ENCODE results near the gene IQCE.

The IQCE gene

DNA sequence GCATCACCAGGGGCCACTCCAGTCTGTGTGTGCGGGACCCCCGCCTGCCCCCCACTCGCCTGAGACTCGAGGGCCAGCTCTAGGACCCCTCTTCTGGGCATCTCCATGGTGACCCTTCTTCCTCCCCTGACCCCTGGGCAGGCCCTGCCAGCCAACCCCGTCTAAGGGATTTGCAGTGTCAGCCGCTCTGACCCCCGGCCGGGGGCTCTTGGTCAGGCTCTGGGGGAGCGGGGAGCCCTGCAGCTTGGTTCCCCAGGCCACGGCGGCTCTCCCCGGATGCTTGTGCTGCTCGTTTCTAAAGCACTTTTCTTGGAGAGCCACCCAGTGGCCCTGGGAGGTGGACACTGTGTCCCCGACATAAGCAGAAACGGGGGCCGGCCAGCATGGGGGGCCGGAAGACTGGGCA lies 78.3 kb downstream of the IQCE start:
- no peak for DNase-seq

DNA sequence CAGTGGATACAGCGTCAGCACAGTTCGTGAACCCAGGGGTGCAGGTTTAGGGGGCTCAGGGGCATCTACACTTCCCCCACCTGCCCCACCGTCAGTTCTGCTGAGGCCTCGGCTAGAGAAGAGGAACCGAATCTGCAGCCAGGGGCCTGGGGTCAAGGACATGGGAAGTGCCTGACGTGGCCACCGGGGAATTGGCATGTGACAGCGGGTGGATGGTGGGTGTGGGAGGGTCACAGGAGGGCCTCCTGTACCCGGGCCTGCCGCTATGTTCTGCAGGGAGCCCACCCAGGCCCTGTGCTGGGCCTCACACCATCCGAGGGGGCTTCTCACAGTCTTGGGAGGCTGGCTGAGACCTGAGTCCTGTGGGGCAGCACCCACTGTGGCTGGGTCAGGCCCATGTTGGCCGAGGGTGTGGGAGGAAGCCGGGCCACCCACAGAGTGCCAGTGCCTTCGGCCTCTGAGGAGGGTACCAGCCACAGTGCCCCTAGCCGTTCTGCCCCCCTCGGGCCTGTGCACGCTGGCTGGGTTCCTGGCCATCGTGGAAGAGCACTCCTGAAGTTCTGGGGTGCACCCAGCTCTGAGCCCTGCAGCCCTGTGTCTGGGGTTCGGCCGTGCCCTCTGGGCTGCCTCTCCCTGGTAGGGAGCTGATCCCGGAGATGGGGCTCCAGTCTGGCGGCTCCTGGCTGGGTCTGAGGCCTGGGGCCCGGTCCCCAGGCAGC lies 78.9 kb downstream of the IQCE start:
- no peak for DNase-seq

DNA sequence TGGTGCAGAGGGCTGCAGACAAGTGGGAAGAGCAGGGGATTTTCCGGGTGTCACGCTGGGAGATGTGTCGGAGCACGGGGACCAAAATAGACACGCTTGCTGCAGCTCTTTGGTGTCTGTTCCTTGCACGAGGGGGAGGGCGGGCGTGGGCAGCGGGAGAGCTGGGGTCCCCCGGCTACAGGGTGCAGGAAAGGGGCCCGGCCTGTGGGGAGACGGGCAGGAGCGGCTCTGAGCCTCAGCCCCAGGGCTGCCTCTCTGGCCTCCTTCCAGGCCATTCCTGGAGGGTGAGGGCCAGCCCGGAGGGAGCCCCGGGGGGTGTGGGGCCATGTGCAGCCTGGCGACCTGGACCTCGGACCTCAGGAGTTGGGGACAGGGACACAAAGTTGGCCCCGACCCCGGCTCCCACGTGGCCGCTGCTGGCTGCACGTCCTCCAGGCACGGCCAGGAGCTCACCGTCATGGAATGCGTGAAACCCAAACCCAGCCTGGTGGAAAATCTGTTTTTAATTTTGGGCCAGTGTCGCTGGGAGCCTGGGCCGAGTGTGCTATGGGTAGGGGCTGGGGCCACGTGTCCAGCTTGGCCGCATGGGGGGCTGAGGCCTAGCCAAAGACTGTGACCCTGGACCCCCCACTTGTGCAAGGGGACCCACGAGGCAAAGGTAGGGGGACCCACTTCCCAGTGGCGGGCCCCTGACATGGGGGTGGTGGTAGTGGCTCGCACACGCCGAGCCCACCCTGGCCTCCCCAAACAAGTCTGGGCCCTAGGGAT lies 79.6 kb downstream of the IQCE start:
- no peak for DNase-seq

- no peak for DNase-seq
Measured at GRCh38 chr7:2639181-2639681, 80.5 kb downstream of the IQCE start.

GRCh38 chr7:2639695-2640481 lies 81.1 kb downstream of the IQCE start:
- no peak for DNase-seq

DNA sequence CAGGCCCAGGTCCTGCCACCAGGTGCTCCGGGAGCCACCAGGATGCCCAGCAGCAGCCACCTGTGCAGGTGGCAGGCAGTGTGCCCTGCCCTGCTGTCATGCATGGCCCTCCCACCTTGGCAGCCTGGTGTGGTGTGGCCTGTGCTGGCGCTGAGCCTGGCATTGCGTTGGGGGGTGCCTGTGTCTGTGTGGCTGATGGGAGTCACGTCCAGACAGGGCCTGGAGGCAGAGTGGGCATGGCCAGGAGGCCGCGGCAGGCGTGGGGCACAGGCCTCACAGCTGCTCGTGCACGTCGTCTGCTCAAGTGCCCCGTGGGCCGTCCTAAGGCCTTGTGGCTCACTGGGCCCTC lies 81.7 kb downstream of the IQCE start:
- no peak for DNase-seq

GRCh38 chr7:2640846-2641316 lies 82.1 kb downstream of the IQCE start:
- no peak for DNase-seq

DNA sequence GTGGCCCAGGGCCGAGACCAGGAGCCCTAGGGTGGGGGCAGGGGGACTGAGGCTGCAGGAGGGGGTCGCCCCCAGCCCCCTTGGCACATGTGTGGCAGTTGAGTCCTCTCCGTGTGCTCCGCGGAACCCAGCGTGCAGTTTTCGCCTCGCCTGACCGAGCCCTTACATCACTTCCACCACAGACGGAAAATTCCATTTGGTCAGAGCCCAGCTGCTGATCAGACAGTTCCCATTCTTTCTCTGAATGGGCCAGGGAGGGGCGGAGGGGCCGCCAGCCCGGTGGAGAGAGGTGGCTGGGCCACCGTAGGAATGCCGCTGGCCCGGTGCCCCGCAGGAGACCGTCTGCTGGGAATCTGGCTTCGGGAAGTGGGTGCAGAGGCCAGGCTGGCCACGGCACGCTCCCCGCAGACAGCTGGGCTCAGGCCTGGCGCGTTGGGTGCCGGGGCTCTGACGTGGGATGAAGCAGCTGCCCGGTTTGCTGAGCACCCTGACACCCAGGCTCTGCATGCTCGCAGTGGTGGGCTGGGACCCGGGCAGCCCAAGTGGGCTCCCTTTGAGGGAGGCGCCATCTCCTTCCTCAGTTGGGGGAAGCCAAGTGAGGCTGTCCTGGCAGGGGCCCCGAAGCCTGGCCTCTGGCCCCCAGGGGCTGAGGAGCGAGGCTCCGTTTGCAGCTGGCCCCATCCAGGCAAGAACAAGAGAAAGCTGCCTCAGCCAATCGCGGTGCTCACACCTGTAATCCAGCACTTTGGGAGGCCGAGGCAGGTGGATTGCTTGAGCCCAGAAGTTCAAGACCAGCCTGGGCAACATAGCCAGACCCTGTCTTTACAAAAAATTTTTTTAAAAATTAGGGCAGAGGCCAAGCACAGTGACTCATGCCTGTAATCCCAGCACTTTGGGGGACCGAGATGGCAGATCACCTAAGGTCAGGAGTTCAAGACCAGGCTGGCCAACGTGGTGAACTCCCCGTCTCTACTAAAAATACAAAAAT lies 82.9 kb downstream of the IQCE start:
- DNase-seq: no peak

DNA sequence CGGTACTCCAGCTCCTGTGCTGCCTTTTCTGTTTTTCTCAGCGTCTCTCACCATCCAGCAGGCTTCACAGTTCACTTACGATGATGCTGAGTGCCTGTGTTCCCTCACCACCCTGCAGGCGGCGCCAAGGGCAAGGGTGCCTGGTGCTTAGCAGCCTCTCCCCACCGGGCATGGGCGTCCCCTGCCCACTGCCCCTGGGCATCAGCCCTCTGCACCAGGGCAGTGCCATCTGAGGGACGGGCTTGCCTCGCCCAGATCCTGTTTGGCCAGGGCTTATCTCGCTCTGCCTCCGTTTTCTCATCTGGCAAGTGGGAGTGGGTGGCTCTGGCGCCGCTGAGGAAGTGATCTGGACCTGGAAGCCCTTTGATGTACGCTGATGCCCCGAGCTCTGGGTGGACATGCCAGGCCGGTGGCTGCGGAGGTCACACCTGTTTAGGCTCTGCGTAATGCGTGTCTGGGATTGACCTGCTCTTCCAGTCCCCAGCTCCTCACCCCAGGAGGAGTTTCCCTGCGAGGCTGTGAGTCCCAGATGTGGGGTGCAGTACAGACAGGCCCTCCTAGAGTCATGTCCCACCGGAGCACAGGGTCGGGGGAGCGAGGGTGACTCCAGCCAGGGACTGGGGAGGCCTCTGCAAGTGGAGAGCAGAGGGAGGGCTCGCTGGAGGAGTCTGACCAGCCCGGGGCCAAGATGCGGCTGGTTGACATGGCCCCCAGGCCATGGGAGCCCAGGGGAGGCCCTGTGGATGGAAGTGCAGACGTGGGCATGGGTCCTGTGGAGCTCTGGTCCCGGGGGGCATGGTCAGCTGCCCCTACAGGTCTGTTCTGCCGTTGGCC lies 84.8 kb downstream of the IQCE start:
- DNase-seq: peak; percentile 28

DNA sequence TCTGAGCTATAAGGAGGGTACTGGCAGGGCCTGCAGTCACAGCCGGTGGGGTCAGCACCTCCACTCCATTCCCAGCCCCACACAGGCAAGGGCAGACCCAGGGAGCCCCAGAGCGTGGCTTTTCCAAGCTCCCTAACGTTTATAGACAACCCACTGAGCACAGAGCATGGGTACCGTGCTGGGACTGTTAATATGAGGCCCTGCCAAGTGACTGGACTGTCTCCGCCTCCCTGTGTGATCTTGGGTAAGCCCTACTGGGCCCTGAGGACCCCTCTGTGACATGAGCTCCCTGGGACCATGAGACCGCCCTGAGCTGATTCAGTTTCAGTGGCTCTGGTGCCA lies 85.4 kb downstream of the IQCE start:
- DNase-seq: no peak

GRCh38 chr7:2644562-2645273 lies 85.9 kb downstream of the IQCE start:
- DNase-seq: peak; percentile 17

DNA sequence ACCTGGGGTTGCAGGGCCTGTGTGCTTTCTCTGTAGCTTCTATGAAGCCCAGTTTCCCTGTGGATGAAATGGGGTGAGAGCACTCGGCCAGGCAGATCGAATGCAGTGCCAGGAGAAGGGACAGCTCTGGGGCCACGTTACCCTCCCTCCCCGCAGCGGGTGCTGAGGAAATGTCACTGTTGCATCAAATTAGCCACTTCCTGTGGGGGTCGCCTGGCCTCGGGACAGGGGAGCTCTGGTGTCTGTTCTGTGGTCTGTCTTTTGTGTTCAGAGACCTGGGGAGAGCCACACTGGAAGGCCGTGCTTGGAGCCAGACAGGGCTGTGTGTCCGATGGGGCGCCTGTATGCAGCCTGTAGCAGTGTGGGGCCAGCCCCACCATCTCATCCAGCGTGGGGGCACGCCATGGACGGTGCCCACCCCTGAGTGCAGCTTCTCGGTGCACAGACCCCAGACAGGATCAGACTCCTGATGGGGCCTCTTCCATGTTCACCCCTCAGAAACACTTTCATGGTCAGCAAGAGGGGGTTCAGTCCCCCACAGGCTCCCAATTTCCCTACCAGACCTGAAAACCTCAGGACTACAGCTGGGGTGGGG lies 86.6 kb downstream of the IQCE start:
- peak; percentile 54 for DNase-seq

DNA sequence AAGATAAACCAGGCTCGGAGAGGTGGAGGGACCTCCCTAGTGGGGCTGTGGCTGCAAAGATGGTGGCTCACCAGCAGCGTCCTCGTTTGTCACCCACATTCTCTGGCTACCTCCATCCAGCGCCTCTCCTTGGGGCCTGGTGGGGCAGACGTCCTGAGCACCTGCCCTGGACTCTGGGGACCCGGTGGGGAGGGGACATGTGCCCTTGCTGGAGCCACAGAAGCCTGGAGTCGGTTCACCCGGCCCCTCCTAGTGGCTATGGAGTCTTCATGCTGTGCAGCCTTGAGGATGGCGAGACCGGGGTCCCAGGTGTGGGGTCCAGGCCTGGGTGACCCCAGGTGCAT lies 87.5 kb downstream of the IQCE start:
- no peak for DNase-seq

GRCh38 chr7:2646680-2647571 lies 88.1 kb downstream of the IQCE start:
- no peak for DNase-seq

DNA sequence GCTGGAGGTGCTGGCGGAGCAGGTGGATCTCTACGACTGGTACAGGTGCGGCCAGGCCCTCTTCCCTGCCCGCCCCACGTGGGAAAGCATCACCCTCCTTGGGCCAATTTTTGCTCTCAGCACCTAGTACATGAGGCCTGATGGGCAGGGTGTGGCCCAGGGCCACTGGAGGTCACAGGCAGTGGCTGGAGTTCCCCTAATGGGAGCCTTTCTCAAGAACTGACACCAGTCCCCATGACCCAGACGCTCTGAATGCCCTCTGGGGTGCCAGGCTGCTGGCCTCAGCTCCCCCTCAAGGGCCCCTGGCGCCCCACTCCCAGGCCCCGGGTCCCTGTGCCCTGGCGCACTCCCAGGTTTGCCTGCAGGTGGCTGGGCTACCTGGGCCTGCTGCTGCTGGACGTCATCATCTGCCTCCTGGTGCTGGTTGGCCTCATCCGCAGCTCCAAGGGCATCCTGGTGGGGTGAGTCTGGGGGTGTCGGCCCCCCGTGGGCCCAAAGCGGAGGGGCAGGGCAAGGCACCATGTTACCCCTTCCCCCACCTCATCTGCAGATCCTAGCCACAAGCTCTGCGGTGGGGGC lies 88.9 kb downstream of the IQCE start:
- DNase-seq: no peak

DNA sequence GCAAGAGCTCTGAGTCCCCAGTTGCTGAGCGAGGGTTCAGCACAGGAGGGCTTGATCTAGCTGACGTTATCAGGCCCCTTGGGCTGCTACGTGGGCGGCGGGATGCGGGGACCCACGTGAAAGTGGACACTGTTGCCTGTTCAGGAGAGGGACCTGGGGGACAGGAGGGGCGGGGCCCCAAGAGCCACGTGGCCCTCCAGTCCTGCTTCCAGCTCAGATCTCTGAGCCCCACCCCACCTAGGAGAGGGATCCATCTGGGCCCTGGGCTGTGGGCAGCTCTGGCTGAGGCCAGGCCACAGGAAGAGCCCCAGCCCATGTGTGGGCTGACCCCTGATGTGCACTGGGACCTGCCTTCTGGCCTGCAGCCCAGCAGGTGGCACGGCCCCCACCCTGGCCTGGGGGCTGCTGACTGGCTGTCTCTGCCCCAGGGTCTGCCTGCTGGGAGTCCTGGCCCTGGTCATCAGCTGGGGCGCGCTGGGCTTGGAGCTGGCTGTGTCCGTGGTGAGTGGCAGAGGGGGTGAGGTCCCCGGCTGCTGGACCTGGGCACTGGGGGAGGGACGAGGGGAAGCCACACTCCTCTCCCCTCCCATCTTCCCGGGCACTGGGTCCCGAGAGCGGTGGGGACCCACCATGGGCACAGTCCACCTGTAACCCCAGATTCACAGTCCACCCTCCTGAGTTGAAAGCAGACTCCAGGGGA lies 90.5 kb downstream of the IQCE start:
- DNase-seq: no peak

DNA sequence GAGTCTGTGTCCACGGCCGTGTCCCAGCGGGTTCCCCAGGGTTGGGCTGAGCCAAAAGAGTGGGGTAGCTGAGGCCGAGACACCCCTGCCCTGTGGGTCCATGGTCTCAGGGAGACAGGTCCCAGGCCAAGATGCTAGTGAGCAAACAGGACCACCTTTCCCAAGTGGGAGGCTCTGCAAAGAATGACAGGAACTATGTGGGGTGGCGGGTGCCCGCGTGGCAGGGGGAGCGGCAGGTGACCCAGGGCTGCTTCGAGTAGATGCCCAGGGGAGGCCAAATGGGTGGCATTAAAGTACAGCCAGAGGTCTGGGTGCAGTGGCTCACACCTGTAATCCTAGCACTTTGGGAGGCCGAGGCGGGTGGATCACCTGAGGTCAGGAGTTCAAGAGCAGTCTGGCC lies 91.2 kb downstream of the IQCE start:
- DNase-seq: no peak

DNA sequence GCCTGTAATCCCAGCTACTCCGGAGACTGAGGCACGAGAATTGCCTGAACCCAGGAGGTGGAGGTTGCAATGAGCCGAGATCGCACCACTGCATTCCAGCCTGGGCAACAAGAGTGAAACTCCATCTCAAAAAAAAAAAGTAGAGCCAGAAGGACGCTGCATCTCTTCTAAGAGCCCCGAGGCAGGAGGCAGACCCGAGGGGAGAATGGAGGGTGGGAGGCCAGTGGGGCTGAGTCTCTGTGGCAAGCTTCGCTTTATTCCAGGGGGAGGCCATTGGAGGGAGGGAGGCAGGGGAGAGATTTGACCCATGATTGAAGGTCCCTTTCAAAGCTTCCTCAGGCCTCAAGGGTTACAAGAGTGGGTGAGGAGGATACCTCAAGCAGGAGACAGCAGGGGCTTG lies 91.7 kb downstream of the IQCE start:
- no peak for DNase-seq
